Skin of body (tissue), 2 donors: Measurements from ENCODE around the gene DLGAP4. TPM values are rescaled to one million over a fixed set of nuclear protein-coding genes. Genes with fewer than 3 reads are reported as not detected.
"Not testable (repeated sequence)": the region's sequence is repeated elsewhere in the genome, so short reads cannot be mapped to it uniquely, and the experiment has no call there.

ENCODE experiments used
- DNase-seq: peaks from one replicate; lab custom pipeline; 2025; lab: John Stamatoyannopoulos, UW
- total RNA-seq: library from RNA; depleted of rRNA; stranded (reverse); fragments of >200 nt; gene quantifications from one replicate; pipeline ENCODE4 v1.2.3, GENCODE V29; 2014

DLGAP4 gene
- total RNA-seq, 1 donor from 2014 or later: 22.3 TPM

GRCh38 chr20:36473164-36473563 is 167.0 kb downstream of the DLGAP4 start:
- DNase-seq: no peak

- DNase-seq: no peak
Observed at GRCh38 chr20:36474563-36474962, 168.4 kb downstream of the DLGAP4 start.

- DNase-seq: not testable (repeated sequence)
Observed at GRCh38 chr20:36475054-36475453, 168.9 kb downstream of the DLGAP4 start.

GRCh38 chr20:36477475-36477874 is 171.3 kb downstream of the DLGAP4 start:
- DNase-seq: no peak

GRCh38 chr20:36478137-36478905 is 172.2 kb downstream of the DLGAP4 start:
- DNase-seq: no peak

- no peak for DNase-seq
Observed at GRCh38 chr20:36479938-36480337, 173.8 kb downstream of the DLGAP4 start.

GRCh38 chr20:36480456-36481048 is 174.4 kb downstream of the DLGAP4 start:
- no peak for DNase-seq

- DNase-seq: no peak
Observed at GRCh38 chr20:36481380-36482043, 175.4 kb downstream of the DLGAP4 start.

- no peak for DNase-seq
Observed at GRCh38 chr20:36482044-36482473, 175.9 kb downstream of the DLGAP4 start.

GRCh38 chr20:36483209-36483918 is 177.2 kb downstream of the DLGAP4 start:
- no peak for DNase-seq

- no peak for DNase-seq
Observed at GRCh38 chr20:36483919-36484808, 178.0 kb downstream of the DLGAP4 start.

GRCh38 chr20:36485286-36485685 is 179.1 kb downstream of the DLGAP4 start:
- DNase-seq: no peak

- no peak for DNase-seq
Observed at GRCh38 chr20:36487069-36487468, 180.9 kb downstream of the DLGAP4 start.

- DNase-seq: no peak
Observed at GRCh38 chr20:36490191-36490590, 184.1 kb downstream of the DLGAP4 start.

- DNase-seq: no peak
Observed at GRCh38 chr20:36491901-36492617, 185.9 kb downstream of the DLGAP4 start.

- no peak for DNase-seq
Observed at GRCh38 chr20:36493051-36493800, 187.1 kb downstream of the DLGAP4 start.

GRCh38 chr20:36493801-36494114 is 187.6 kb downstream of the DLGAP4 start:
- no peak for DNase-seq

- no peak for DNase-seq
Observed at GRCh38 chr20:36496707-36497669, 190.8 kb downstream of the DLGAP4 start.
